SJSA1 (cell line): ENCODE measurements around the gene ARNT2. TPM values are rescaled to one million over a fixed set of nuclear protein-coding genes. Genes with fewer than 3 reads are reported as not detected.
"Not testable (repeated sequence)": the region's sequence is repeated elsewhere in the genome, so short reads cannot be mapped to it uniquely, and the experiment has no call there.

Experiments
- DNase-seq, 2 experiments: peaks; one replicate each; pipeline ENCODE4 v3.0.0-alpha.2; 2015 to 2020; ENCODE audit warnings: low spot score in 2 of 2, low read depth in 1 of 2
- H3K27ac ChIP-seq: fragments of 250-450 bp; sonication (Bioruptor Pico); 2 replicates; pipeline ENCODE4 v1.5.1; 2020; ENCODE audit warnings: mild to moderate bottlenecking, moderate library complexity
- H3K27me3 ChIP-seq: fragments of 250-450 bp; sonication (Bioruptor Pico); replicated peaks from 2 replicates; pipeline ENCODE4 v1.5.1; 2020; ENCODE audit warnings: mild to moderate bottlenecking, moderate library complexity
- H3K36me3 ChIP-seq: fragments of 250-450 bp; sonication (Bioruptor Pico); 2 replicates; pipeline ENCODE4 v1.5.1; 2020; ENCODE audit warnings: mild to moderate bottlenecking
- H3K4me1 ChIP-seq: fragments of 250-450 bp; sonication (Bioruptor Pico); replicated peaks from 2 replicates; pipeline ENCODE4 v1.6.1; 2021; ENCODE audit warnings: mild to moderate bottlenecking
- H3K4me3 ChIP-seq: fragments of 250-450 bp; sonication (Bioruptor Pico); 2 replicates; pipeline ENCODE4 v1.5.1; 2020; ENCODE audit warnings: mild to moderate bottlenecking
- H3K9me3 ChIP-seq: fragments of 250-450 bp; sonication (Bioruptor Pico); replicated peaks from 2 replicates; pipeline ENCODE4 v1.5.1; 2020; ENCODE audit warnings: mild to moderate bottlenecking
- total RNA-seq: library from RNA; depleted of rRNA; stranded (reverse); fragments of >200 nt; shearing (Covaris generic); gene quantifications from 2 replicates; pipeline ENCODE4 v1.2.3, GENCODE V29; 2014

ARNT2 gene
- total RNA-seq, 1 experiment from 2014 or later, result 7.1 TPM

- DNase-seq, result no peak
- Histone ChIP-seq H3K9me3 (0 out of 2 replicates have a peak, but pooled peaks cover 2% of the 10 kb centered on the region), H3K27me3 (no peaks in the 10 kb centered on the region), H3K27ac (no peak overlapping the region), H3K4me3 (no peak overlapping the region), H3K36me3 (no peaks in the 10 kb centered on the region), H3K4me1 (peaks cover 22% of the 10 kb centered on the region)
Observed at GRCh38 chr15:80500021-80500420, 95.8 kb downstream of the ARNT2 start.

GRCh38 chr15:80501476-80501875, 97.3 kb downstream of the ARNT2 start:
- Histone ChIP-seq H3K27me3 (no peaks in the 10 kb centered on the region), H3K4me3 (no peak overlapping the region), H3K27ac (no peak overlapping the region), H3K36me3 (no peaks in the 10 kb centered on the region), H3K9me3 (0 out of 2 replicates have a peak, but pooled peaks cover 2% of the 10 kb centered on the region), H3K4me1 (peaks cover 12% of the 10 kb centered on the region)
- DNase-seq, result no peak

GRCh38 chr15:80502782-80503181, 98.6 kb downstream of the ARNT2 start:
- H3K27ac ChIP-seq, result no peak overlapping the region
- no peaks in the 10 kb centered on the region for H3K27me3 ChIP-seq
- H3K36me3 ChIP-seq, result no peaks in the 10 kb centered on the region
- DNase-seq, result no peak
- peaks cover 25% of the 10 kb centered on the region for H3K4me1 ChIP-seq
- H3K9me3 ChIP-seq, result no peaks in the 10 kb centered on the region
- no peak overlapping the region for H3K4me3 ChIP-seq

- Histone ChIP-seq H3K27ac (no peak overlapping the region), H3K9me3 (no peaks in the 10 kb centered on the region), H3K36me3 (no peaks in the 10 kb centered on the region), H3K27me3 (no peaks in the 10 kb centered on the region), H3K4me3 (no peak overlapping the region), H3K4me1 (peaks cover 31% of the 10 kb centered on the region)
- DNase-seq, result no peak
Observed at GRCh38 chr15:80503319-80503952, 99.3 kb downstream of the ARNT2 start.

DNA sequence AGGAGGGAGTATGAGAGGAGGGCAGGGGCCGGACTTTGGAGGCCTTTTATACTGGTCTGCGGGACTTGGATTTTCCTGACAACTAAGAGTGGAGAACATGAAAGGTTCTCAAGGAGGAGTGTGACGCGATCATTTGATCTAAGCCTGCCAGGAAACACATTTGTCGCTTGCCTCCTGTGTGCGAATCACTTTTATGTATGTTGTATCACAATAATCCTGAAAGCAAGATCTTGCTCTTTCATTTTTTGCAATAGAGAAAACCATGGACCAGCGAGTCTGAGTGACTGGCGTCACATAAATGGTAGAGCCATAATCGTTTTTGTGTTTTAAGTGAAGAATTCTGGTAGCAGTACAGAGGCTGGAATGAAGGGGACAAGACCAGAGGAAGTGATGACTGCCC, 100.7 kb downstream of the ARNT2 start:
- H3K27ac ChIP-seq, result no peak overlapping the region
- no peaks in the 10 kb centered on the region for H3K36me3 ChIP-seq
- H3K4me1 ChIP-seq, result peaks cover 36% of the 10 kb centered on the region
- no peaks in the 10 kb centered on the region for H3K9me3 ChIP-seq
- no peaks in the 10 kb centered on the region for H3K27me3 ChIP-seq
- no peak overlapping the region for H3K4me3 ChIP-seq
- DNase-seq, result no peak

DNA sequence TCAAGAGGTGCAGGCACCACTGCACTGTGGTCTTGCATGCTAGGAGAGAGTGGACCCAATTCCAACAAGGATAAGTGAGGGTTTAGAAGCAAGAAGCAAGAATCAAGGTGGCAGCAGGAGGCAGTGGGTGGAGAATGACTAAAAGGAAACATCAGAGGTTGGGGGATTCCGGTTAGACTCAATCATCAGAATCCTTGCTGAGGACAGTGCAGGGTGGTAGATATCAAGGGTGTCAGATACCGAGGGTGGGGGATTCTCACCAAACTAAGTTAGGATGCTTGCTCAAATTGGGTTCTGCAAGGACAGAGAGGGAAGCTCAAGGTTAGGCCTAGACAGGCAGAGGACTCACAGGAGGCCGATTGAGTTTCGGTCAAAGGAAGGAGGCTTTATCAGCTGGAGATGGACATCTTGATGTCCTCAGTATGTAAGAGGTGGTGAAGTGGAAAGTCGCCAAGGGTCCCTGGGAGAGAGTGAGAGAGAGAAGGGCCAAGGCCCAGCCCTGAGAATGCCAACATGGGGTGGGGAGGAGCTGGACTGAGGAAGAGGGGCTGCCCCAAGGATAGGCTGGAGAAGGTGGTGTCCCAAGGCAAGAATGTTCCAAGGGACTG, 102.2 kb downstream of the ARNT2 start:
- H3K27me3 ChIP-seq, result no peaks in the 10 kb centered on the region
- no peaks in the 10 kb centered on the region for H3K9me3 ChIP-seq
- H3K4me3 ChIP-seq, result no peak overlapping the region
- peaks cover 28% of the 10 kb centered on the region for H3K4me1 ChIP-seq
- H3K36me3 ChIP-seq, result no peaks in the 10 kb centered on the region
- DNase-seq, result no peak
- peak overlapping the region; percentile 89 for H3K27ac ChIP-seq

DNA sequence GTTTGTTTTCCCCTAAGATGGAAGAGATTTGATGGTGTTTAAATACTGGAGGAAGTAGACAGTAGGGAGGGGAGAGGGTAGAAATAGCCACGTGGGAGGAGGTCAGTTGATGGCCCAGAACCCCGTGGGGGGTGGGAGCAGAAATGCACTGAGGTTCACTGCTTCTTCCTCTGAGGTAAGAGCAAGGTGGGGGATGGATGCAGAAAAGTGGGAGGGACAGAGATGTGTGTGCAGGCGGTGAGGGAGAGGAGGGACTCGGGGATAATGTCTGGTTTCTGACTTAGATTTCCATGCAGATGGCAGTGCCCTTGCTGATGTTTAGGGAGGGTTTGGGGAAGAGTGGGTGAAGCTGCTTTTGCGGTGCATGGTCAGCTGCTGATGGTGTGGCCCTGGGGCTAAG, 102.9 kb downstream of the ARNT2 start:
- DNase-seq, result no peak
- H3K36me3 ChIP-seq, result no peaks in the 10 kb centered on the region
- H3K27ac ChIP-seq, result peak overlapping the region; percentile 89
- no peak overlapping the region for H3K4me3 ChIP-seq
- H3K4me1 ChIP-seq, result peaks cover 28% of the 10 kb centered on the region
- H3K9me3 ChIP-seq, result no peaks in the 10 kb centered on the region
- no peaks in the 10 kb centered on the region for H3K27me3 ChIP-seq

GRCh38 chr15:80507638-80508316, 103.6 kb downstream of the ARNT2 start:
- Histone ChIP-seq H3K4me1 (peaks cover 28% of the 10 kb centered on the region), H3K27ac (peak overlapping the region; percentile 89), H3K36me3 (no peaks in the 10 kb centered on the region), H3K4me3 (no peak overlapping the region), H3K9me3 (no peaks in the 10 kb centered on the region), H3K27me3 (no peaks in the 10 kb centered on the region)
- peak; percentile 79 to 83 for DNase-seq

GRCh38 chr15:80508783-80509182, 104.6 kb downstream of the ARNT2 start:
- Histone ChIP-seq H3K4me3 (no peak overlapping the region), H3K36me3 (no peaks in the 10 kb centered on the region), H3K4me1 (peaks cover 29% of the 10 kb centered on the region), H3K9me3 (no peaks in the 10 kb centered on the region), H3K27me3 (no peaks in the 10 kb centered on the region), H3K27ac (peak overlapping the region; percentile 89; the same call in 1 of the 2 replicates)
- no peak for DNase-seq

- H3K36me3 ChIP-seq, result 0 out of 2 replicates have a peak, but pooled peaks cover 4% of the 10 kb centered on the region
- H3K9me3 ChIP-seq, result no peaks in the 10 kb centered on the region
- no peak overlapping the region for H3K27ac ChIP-seq
- no peak for DNase-seq
- no peaks in the 10 kb centered on the region for H3K27me3 ChIP-seq
- H3K4me1 ChIP-seq, result peaks cover 35% of the 10 kb centered on the region
- no peak overlapping the region for H3K4me3 ChIP-seq
Observed at GRCh38 chr15:80509800-80510199, 105.6 kb downstream of the ARNT2 start.

GRCh38 chr15:80510985-80511384, 106.8 kb downstream of the ARNT2 start:
- H3K4me1 ChIP-seq, result peaks cover 35% of the 10 kb centered on the region
- not testable (repeated sequence) for H3K4me3 ChIP-seq, H3K9me3 ChIP-seq, H3K36me3 ChIP-seq, DNase-seq, H3K27me3 ChIP-seq, H3K27ac ChIP-seq

- 0 out of 2 replicates have a peak, but pooled peaks cover 3% of the 10 kb centered on the region for H3K9me3 ChIP-seq
- 0 out of 2 replicates have a peak, but pooled peaks cover 4% of the 10 kb centered on the region for H3K36me3 ChIP-seq
- H3K4me3 ChIP-seq, result no peak overlapping the region
- H3K27ac ChIP-seq, result no peak overlapping the region
- H3K27me3 ChIP-seq, result no peaks in the 10 kb centered on the region
- H3K4me1 ChIP-seq, result peaks cover 15% of the 10 kb centered on the region
- no peak for DNase-seq
Observed at GRCh38 chr15:80512726-80513660, 108.8 kb downstream of the ARNT2 start.

DNA sequence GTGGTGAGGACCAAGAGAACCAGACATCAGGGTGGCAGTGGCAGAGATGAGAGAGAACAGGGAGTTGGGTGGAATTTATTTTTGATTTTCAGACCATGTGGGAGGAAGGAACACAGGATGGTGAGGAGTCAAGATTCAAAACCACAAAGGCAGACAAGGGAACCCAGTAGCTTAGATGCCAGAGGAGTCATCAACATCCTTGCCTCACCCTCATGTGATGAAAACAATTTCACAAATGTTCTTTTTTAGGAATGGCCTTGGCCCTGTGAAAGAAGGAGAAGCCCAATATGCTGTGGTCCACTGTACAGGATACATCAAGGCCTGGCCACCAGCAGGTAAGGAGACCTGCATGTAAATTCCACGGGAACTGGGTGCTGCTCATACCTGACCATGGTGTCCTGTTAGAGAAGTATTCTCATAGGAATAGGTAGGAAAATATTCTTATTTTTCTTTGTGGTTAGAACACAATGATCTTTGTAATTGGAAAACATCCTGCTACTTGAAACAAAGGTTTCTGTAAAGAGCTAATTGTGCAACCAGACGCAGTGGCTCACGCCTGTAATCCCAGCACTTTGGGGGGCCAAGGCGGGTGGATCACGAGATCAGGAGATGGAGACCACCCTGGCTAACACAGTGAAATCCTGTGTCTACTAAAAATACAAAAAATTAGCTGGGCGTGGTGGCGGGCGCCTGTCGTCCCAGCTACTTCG, 110.0 kb downstream of the ARNT2 start:
- Histone ChIP-seq H3K4me3 (no peak overlapping the region), H3K9me3 (0 out of 2 replicates have a peak, but pooled peaks cover 3% of the 10 kb centered on the region), H3K4me1 (peaks cover 6% of the 10 kb centered on the region; the same call in 1 of the 2 replicates), H3K27ac (no peak overlapping the region), H3K27me3 (no peaks in the 10 kb centered on the region), H3K36me3 (0 out of 2 replicates have a peak, but pooled peaks cover 4% of the 10 kb centered on the region)
- no peak for DNase-seq
